HG03045 (cell line): ENCODE measurements around the gene UGT2A1.
"Not testable (repeated sequence)": the region's sequence is repeated elsewhere in the genome, so short reads cannot be mapped to it uniquely, and the experiment has no call there.

ENCODE experiments used
- ATAC-seq: cut with Tn5 transposase; IDR thresholded peaks from one replicate; pipeline ENCODE4 v1.9.1; 2021; ENCODE audit warnings: mild to moderate bottlenecking, moderate library complexity; ENCODE audit not compliant: unreplicated experiment

Gene UGT2A1

DNA sequence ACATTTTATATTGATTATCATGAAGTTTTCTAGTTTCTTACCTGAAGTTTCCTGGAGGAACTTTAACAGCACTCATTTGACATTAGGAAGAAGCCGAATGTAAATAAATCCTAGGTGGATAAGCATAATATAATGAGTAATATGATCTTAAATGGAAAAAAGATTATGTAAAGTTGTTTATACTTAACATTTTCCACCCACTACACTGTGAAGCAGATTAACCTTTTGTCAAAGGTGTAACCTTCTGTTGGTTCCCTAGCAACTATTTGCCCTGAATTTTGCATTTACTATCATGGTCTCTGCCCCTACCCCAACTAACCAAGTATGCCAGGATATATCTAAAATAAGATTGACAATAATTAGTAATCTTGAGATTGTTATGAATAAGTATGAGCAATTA, at the start of gene UGT2A1:
TSS of gene UGT2A1 (minus strand) at position 101 of the 400 bp plus-strand sequence. CDS start 5,603 bp downstream, outside the sequence.
- no peak for ATAC-seq

DNA sequence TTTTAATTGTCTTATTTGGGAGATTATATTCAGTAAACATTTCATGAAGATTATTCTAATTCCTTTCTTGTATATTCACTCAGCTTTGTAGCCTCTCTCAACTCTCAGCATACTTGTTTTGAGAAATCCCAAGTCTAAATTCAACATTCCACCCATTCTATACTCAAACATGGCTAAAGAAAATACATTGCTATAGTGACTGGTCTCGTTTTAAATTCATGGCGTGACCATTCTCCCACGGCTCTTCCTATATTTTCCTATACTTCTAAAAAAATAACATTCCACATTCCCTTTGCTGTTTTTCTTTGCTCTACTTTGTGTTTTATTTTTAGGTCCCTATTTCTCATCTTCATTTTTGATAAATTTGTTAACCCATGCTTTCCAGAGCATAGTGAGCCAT, 49.2 kb upstream of the UGT2A1 start:
- no peak for ATAC-seq

DNA sequence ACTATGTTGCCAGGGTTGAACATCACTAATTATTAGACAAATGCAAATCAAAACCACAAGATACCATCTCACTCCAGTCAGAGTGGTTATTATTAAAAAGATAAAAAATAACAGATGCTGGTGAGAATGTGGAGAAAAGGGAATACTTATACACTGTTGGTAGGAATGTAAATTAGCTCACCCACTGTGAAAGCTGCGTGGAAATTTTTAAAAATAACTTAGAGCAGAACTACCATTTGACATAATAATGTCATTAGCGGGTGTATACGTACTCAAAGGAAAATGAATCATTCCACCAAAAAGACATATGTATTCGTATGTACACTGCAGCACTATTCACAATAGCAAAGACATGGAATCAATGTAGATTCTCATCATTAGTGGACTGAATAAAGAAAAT, 48.6 kb upstream of the UGT2A1 start:
- no peak for ATAC-seq

- no peak for ATAC-seq
Measured at GRCh38 chr4:69697536-69698242, 44.6 kb upstream of the UGT2A1 start.

DNA sequence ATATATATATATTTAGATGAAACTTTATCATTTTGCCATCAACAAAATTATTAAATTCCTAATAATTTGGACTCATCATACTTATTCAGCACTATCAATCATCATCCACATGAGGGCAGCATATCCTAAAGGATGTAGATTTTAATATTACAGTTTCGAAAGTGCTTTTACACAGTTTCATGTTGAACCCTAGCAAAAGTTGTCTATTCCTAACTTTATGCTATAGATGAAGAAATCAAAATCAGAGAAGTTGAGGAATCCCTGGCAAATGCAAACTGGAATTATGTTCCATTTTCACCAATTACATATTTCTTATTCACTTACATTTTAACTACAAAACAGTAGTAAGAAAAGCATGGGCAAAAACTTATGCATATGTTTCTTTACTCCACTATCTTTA, 36.6 kb upstream of the UGT2A1 start:
- no peak for ATAC-seq

DNA sequence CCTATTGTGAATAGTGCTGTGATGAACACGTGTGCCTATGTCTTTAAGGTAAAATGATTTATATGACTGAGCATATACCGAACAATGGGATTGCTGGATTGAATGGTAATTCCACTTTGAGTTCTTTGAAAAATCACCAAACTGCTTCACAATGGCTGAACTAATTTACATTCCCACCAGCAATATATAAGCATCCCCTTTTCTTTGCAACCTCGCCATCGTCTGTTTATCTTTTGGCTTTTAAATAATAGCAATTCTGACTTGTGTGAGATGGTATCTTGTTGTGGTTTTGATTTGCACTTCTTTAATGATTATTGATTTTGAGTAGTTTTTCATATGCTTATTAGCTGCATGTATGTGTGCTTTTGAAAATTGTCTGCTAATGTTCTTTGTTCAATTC, 31.8 kb upstream of the UGT2A1 start:
- no peak for ATAC-seq

GRCh38 chr4:69668680-69669079, 15.6 kb upstream of the UGT2A1 start:
- ATAC-seq, result no peak

GRCh38 chr4:69664009-69664408, 11.0 kb upstream of the UGT2A1 start:
- not testable (repeated sequence) for ATAC-seq

- ATAC-seq, result not testable (repeated sequence)
Measured at GRCh38 chr4:69661130-69661803, 8.2 kb upstream of the UGT2A1 start.

DNA sequence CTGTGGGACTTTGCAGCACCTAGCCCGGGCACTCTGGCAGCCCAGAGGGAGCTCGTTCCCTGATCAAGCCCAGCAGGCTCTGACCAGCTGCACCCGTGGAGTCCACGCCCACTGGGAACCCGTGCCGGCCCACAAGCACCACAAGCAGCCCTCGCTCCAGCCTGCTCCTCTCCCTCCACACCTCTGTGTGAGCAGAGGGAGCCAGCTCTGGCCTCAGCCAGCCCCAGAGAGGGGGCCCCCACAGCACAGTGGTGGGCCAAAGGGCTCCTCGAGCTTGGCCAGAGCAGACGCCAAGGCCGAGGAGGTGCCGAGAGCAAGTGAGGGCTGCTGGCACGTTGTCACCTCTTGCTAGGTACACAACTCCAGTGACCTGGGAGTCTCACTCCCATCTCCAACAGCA, 5.1 kb upstream of the UGT2A1 start:
- ATAC-seq, result no peak

DNA sequence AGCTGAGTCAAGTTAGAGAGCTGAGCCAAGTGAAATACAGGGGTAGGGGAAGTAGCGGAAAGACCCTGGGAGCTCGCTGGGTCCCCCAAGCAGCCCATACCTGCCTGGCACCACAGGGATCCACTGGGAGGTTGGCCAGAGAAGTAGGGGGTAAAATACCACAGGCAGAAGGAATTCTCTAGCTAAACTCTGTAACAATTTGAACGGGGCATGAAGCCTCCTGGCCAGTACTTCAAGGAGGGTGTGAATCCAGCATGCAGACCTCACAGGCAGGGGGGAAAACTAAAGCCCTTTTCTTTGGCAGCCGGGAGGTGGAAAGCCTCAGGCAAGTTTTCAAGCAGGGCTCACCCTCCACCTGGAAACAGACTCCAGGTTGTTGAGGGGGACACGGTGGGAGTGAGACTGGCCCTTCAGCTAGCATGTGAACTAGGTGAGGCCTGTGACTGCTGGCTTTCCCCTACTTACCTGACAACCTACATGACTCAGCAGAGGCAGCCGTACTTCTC, 3.7 kb upstream of the UGT2A1 start:
- ATAC-seq, result no peak

DNA sequence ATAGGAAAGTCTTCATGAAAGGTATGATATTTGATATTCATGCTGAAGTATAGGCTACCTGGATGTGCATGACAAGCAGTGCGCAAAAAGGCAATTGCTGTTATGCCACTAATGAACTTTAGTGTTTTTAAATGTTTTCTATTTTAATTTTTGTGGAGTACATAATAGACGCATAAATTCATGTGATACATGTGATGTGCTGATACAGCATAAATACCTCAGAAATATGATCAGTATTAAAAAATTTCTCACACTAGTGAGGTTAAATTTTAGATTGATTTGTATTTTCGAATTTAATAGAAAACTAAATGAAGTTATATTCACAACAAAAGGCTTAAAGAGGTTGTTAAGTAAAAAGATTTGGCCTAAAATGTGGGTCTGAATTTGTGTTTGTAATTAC, 2.2 kb downstream of the UGT2A1 start:
- ATAC-seq, result no peak

DNA sequence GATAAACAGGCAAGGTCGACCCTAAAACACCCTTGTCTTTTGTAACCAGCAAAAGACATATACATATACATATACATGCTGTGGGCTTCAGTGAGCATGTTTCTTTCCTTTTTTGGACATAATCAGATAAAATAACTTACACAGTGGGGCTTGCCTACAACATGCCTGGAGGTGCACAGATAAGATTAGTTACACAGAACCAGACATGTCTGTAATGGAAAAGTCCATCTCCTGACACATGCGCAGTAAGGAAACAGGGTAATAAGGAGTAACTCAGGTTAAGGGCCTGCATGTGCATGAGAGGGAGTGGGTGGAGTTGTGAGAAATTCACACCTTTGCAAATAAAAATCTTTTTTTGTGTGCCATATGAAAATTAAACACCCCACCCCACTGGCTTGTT, 3.4 kb downstream of the UGT2A1 start:
- no peak for ATAC-seq

DNA sequence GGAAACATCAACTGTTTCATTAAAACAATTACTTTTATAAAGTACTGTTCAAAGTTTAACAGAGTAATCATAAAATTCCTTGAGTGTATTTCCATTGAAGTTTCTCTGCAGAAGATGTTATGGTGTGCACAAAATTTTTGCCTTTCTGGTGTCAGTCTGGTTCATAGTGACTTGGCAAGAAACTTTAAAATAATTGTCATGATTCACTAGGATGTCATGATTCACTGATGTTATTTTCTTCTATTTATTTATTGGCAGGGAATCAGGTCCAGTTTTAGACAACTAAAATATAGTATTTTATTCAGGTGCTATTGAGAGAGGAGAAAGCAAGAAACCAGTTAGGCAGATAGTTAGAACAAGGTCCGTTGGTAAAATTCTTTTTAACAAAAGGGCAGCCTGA, 3.8 kb downstream of the UGT2A1 start:
- ATAC-seq, result no peak

GRCh38 chr4:69642961-69643360, 10.1 kb downstream of the UGT2A1 start:
- no peak for ATAC-seq

- no peak for ATAC-seq
Measured at GRCh38 chr4:69640289-69640688, 12.8 kb downstream of the UGT2A1 start.

DNA sequence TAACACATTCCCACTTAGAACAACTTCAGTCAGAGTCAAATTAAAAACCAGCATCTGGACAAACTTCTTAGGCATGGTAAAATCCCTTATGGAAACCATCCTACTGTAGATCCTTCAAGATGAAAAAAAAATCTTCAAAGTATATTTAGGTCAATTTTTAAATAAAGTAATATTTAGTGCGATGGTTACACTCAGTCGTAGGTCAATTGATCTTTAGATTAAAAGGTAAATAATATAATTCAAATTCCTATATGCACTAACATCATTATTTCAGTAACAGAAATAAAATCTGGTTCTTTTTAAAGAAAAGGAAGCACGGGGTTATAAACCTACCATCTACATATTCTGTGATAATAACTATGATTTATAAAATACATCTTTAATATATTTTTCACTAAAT, 13.5 kb downstream of the UGT2A1 start, which contains the start of gene UGT2A2:
TSS of gene UGT2A2 (minus strand) at position 101 of the 400 bp plus-strand sequence. CDS start at position 99, 2 bp downstream.
- ATAC-seq, result no peak

DNA sequence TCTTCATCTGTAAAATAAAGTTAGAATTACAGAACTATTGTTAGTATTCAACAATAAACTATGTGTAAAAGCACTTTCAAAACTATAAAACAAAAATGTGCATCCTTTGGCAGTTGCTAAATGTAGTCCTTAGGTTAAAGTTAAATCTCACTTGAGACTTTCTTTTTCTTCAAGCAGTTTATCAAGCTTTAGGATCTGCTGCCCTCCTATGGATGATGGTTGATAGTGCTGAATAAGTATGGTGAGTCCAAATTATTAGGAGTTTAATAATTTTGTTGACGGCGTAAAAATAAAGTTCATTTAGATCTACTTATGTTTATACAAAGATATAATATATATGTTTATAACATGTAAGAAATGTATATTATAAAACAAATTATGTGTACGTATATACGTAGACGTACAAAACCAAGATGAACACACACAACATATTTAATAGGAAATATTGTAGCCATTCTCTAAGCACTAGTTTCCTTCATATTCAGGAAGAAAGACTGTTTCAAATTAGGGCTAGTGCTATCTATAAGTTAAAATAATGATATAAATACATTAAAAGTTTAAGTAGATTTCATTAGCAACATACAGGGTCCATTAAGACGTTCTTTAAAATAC, 35.9 kb downstream of the UGT2A1 start:
- ATAC-seq, result no peak

DNA sequence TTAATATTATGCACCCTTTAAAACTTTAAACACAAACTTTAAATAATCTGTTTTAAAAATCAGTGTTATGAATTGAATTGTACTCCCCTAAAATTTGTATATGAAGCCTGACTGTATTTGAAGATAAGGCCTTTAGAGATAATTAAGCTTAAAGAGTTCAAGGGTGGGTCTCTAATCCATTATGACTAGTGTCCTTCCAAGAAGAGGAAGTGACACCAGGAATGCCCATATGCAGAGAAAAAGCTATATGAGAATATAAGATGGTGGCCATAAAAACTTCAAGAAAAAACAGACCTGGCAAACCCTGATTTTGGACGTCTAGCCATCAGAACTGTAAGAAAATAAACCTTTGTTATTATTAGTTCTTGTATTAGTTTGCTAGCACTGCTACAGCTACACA, 42.6 kb downstream of the UGT2A1 start:
- no peak for ATAC-seq

DNA sequence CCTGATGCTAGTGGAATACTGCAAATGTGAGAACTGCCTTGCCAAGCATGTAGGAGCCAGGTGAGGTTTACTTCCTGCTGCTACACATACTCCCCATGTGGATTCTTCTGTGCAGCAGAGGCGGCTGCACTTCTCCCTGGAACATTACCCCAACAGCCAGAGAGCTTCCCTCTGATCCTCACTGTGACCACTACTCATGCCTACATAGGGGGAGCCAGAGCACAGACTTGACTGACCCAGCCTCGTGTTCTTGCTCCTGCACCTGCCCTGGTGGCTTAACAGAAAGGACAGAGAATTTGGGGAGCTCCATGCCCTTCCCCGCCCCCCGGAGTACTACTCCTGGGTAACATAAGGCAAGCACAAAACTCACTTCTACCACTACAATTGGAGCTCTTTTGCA, 52.0 kb downstream of the UGT2A1 start:
- no peak for ATAC-seq

DNA sequence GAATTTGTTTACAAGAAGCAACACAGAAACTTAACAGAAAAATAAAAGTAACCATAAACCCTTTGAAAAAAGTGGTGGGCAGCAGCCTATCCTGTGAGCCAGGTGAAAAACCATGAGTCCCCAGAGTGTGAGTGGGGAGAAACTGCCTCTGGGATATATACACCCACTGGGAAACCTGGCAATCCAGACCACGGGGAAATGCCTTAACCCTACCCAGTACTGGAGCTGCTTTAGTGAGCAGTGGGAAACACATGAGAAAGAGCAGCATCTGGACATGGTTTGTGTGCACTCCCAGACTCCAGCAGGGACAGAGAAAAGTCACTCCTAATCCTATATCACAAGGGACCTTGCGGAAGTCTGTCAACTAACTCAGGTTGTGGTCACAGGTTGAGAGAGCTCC, 53.0 kb downstream of the UGT2A1 start:
- no peak for ATAC-seq

DNA sequence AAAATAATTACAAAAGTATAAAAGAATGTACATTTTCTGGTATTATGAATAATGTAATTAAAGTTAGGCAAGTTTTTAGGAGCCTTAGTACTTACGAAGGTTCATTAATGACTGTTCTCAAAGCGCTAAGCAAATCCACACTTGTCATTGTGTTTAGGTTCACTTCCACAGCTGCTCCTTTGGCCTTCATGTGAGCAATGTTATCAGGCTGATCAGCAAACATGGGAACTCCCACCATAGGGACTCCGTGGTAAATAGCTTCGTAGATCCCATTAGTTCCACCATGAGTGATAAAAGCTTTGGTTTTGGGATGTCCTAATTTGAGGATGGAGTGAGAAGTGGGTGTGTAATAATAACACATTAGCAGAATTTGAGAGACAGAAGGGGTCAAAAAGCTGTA, 58.7 kb downstream of the UGT2A1 start:
- ATAC-seq, result no peak
